Adipose tissue (tissue), 3 donors: ENCODE data around the gene PPDPF. TPM values are rescaled to one million over a fixed set of nuclear protein-coding genes. Genes with fewer than 3 reads are reported as not detected.

Experiments
- H3K27ac ChIP-seq: one replicate; pipeline ENCODE4 v1.5.1; 2013; ENCODE audit warnings: low read depth, low read length
- WGBS, 3 donors: extraction: QIAGEN DNeasy Blood & Tissue Kit; methylation state at CpG; one replicate each; pipeline ENCODE4 v1.1.7; 2013; 5-methylcytosine and 5-hydroxymethylcytosine counted together
- polyA plus RNA-seq, 3 donors: library from polyadenylated mRNA; stranded (reverse); fragments of 200-250 nt; gene quantifications; one replicate each; pipeline ENCODE4 v1.2.3, GENCODE V29; 2013
- donor health status: healthy with polysubstance abuse.
- donor health status: Bipolar disorder and iron deficiency.
- donor health status: healthy.

PPDPF gene
- polyA plus RNA-seq, 3 donors = 195 to 215 (median 203) TPM

DNA sequence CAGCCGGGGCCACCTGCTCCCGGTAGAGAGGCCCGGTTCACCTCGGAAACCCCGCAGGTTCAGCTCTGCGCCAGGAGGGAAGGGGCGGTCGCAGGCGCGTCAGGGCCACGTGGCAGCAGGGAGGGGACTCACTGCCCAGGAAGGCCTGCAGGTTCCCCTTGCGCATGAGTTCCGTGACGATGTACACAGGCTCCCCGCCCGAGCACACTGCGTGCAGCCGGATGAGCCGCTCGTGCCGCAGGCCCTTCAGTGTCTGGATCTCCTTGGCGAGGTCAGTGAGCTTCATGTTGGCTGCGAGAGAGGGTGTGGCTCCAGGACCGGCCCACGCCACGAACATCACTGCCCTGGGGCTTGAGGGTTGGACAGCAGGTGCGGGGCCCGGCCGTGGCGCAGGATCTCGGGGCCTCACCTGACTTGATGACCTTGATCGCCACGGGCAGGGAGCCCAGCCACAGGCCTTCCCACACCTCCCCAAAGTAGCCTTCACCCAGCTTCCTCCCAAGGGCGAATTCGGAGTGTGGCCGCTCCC lies 21.5 kb downstream of the PPDPF start:
- H3K27ac ChIP-seq = no peak overlapping the region
- 71 to 86% (median 83%) methylated on average over 31 to 36 of the region's 36 CpGs for WGBS, 3 donors

- 73 to 80% (median 79%) methylated on average over 10 of the region's 10 CpGs for WGBS, 3 donors
- no peak overlapping the region for H3K27ac ChIP-seq
Observed at GRCh38 chr20:63542696-63543095, 22.1 kb downstream of the PPDPF start.

DNA sequence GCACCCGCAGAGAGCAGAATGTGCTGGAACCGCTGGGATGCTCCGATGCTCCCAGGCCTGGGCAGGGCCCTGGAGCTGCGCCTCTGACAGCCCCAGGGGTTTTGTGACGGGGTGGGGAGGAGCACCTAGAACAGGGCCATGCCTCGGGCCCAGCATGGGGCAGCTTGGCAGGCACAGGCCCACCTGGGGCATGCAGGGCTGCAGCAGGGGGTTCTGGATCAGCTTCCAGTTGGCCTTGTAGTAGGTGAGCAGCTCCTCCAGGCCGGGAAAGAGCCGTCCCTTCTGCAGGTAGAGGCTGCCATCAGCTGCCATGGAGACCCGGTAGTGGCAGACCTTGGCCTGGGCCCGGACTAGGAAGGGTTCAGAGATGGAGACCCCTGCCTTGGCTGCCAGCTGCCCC lies 22.6 kb downstream of the PPDPF start:
- no peak overlapping the region for H3K27ac ChIP-seq
- WGBS, 3 donors = 88 to 95% (median 90%) methylated on average over 10 of the region's 10 CpGs

- H3K27ac ChIP-seq = no peak overlapping the region
- WGBS, 3 donors = 89 to 93% (median 90%) methylated on average over 6 of the region's 6 CpGs
Observed at GRCh38 chr20:63543733-63544132, 23.2 kb downstream of the PPDPF start.

DNA sequence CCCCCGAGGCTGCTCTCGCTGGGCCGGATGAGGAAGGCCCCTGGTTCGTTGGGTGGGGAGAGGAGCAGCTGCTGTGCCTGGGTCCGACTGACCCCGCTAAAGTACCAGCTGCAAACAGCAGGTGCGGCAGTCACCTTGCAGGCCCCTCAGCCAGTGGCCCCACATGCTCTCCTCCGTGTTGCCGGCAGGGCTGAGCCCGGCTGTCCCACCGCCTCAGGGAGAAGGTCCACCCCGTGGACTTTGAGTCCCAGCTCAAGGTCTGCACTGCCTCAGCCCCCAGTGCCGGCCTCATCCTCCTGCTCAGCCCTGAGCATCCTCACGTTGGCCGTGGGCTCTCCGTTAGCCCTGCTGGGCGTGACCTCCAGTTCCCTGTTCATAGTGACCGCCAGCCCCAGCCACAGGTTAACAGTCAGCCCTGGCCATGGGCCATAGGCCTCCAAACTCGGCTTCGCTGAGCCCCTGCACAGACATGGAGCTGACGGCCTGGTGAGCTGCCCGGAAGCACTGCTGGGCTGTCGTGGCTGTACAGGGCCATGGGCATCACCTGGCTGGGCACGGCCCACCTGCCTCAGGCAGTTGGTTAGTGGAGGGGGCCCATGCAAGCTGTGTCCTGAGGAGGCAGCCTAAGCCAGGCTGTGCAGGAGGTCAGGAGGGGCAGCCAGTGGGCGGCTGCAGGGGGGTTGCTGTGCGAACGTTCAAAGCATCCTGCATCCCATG lies 23.8 kb downstream of the PPDPF start:
- no peak overlapping the region for H3K27ac ChIP-seq
- 61 to 75% (median 70%) methylated on average over 26 to 27 of the region's 27 CpGs for WGBS, 3 donors

GRCh38 chr20:63544958-63545516 lies 24.5 kb downstream of the PPDPF start:
- 70 to 77% (median 73%) methylated on average over 19 of the region's 19 CpGs for WGBS, 3 donors

GRCh38 chr20:63545814-63546213 lies 25.2 kb downstream of the PPDPF start:
- H3K27ac ChIP-seq = no peak overlapping the region
- WGBS, 3 donors = 57 to 64% (median 60%) methylated on average over 6 of the region's 6 CpGs

More at GRCh38 chr20:63544958-63545516, 24.5 kb downstream of the PPDPF start:
- H3K27ac ChIP-seq = no peak overlapping the region

GRCh38 chr20:63546256-63546955 lies 25.8 kb downstream of the PPDPF start:
- no peak overlapping the region for H3K27ac ChIP-seq
- 73 to 78% (median 77%) methylated on average over 19 to 20 of the region's 20 CpGs for WGBS, 3 donors

DNA sequence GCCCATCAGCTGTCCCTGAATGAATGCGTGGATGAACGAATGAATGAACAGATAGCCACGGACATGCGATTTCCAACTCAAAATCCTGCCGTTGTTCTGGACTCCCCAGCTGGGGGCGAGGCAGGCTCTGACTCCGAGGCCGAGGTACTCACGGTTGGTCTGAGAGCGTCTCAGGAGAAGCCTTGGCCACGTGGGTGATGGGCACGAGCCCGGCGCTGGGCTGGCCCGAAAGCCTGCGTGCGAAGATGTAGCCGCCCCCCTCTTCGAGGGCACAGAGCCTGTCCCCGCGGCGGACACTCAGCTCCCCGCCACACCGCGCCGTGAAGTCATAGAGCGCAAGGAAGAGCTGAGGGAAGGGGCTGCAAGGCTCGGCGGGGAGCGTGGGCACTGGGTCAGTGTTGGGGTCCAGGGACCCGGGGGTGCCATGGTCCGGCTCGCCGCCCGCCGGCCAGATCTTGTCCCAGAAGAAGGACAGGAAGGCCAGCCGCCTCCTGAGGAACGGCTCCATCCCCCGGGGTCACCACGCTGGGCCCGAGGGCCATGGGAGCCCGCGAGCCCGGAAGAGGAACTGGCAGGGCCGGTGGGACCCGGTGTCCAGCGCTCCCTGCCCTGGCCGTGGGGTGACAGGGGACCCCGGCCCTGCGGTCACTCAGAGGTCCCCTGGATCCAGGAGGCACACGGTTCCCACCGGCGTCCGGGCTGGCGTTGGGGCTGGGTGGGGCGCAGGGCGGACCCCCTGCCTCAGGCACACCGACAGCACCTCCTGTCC lies 26.6 kb downstream of the PPDPF start:
- no peak overlapping the region for H3K27ac ChIP-seq
- WGBS, 3 donors = 44 to 60% (median 60%) methylated on average over 58 of the region's 58 CpGs

DNA sequence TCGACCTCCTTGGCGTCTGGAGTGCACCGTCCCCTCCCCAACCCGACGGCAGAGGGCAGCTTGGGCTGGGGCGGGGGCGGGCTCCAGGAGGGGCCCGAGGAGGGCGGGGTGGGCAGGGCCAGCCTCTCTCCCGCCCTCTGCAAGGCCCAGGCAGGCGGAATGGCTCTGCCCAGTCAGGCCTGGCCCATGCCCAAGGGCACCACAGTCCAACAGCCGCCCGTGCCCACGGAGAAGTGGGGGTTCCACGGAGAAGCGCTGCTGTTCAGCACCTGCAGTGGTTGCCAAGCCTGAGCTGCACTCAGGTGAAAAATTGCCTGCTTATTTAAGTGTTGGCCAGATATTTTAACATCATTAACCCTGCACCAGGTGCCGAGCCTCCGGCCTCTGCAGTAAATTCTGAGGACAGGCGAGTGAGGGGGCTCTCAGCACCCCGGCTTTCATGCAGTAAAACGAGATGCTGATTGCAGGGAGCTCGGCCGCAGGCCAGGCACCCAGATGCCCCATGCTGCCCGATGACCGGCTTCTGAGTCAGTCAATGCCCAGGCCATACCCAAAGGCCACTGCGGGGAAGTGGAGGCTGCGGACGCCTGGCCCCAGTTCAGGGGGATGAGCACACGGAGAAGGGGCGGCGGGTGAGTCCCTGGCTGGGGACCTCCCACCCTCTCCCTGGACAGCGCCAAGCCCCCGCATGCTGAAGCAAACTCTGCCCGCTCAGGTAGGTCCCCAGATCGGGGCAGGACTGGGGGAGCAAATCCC lies 27.3 kb downstream of the PPDPF start, which contains the start of gene SRMS:
Gene SRMS, minus strand, starts transcription at position 25 of the 756 bp plus-strand sequence. CDS start 286 bp downstream, outside the sequence.
- H3K27ac ChIP-seq = no peak within 1 kb of the TSS
- 48 to 56% (median 52%) methylated on average over 31 to 35 of the region's 35 CpGs for WGBS, 3 donors

DNA sequence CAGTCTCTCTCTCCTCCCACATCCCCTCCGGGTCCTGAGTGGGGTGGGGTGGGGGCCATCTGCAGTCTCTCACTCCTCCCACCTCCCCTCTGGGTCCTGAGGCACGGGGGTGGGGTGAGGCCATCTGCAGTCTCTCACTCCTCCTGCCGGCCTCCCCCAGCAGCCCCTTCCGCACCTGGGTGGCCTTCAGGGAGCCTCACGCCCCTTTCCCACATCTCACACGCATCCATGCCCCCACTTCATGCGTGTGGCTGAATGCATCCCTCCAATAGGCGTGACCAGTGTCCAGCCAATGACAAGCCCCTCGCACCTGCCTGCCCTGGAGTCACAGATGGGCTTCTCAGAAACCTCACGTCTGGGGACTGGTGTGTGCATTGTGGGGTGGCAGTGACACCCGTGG lies 28.0 kb downstream of the PPDPF start:
- no peak overlapping the region for H3K27ac ChIP-seq
- WGBS, 3 donors = 25 to 46% (median 39%) methylated on average over 11 of the region's 11 CpGs

DNA sequence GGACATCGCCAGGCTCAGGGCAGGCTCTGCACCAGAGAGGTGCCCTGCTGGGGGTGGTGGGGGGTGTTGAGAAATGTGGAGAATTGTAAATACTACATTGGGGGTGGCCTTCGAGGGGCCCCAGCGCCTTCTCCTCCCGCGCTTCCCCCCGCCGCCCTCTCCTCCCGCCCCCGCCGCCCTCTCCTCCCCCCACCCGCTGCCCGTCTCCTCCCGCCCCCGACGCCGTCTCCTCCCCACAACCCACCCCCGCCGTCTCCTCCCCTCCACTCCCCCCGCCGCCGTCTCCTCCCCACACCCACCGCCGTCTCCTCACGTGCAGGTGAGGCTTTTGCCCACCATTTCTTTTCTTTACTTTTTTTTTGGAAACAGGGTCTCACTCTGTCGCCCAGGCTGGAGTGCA lies 28.5 kb downstream of the PPDPF start:
- no peak overlapping the region for H3K27ac ChIP-seq
- 28 to 29% (median 28%) methylated on average over 8 to 18 of the region's 25 CpGs for WGBS, 3 donors

DNA sequence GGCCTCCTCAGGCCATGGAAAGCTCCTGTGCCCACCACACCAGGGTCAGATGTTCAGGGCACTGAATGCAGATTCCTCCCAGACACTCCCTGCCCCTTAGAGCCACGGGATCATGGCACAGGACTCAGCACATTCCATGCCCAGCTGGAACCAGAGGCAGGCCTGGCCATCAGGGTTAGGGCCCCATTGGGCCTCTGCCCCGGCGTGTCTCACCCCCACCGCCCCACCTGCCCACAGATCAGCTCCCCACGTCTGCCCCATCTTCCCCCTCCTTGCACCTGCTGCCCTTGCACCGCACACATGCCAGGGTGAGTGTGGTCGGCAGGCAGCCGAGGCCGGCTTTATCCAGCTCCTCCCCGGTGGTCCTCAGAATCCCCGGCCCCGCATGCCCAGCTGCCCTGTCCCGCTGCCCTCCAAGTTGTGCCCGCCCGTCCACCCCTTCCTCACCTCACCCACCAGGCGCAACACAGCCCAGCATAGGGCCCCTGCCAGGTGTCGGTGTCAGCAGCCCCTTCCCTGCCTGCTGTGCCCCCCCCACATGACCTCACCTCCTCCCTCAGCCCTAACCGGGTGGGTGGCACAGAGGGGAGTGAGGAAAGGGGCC lies 29.2 kb downstream of the PPDPF start:
- H3K27ac ChIP-seq = no peak overlapping the region
- WGBS, 3 donors = 75 to 86% (median 83%) methylated on average over 18 of the region's 18 CpGs

DNA sequence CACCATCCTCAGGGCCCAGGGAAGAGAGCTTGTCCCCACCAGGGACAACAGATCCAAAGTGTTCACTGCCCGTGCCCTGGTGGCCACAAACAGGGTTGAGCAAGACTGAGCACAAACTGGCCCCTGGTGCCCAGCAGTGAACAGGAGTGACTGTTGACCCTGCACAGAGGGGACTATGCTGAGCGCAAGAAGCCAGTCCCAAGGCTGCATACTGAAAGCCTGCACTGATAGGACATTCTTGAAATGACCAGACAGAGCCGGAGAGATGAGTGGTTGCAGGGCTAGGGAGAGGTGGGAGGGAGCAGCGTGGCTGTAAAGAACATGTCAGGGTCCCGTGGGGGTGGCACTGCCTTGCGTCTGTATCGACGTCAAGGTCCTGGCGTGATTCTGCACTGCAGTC lies 30.5 kb downstream of the PPDPF start:
- WGBS, 3 donors = 50 to 52% (median 51%) methylated on average over 9 of the region's 9 CpGs
- no peak overlapping the region for H3K27ac ChIP-seq

GRCh38 chr20:63552481-63553249 lies 32.1 kb downstream of the PPDPF start:
- no peak overlapping the region for H3K27ac ChIP-seq
- WGBS, 3 donors = 33 to 51% (median 34%) methylated on average over 15 of the region's 15 CpGs

DNA sequence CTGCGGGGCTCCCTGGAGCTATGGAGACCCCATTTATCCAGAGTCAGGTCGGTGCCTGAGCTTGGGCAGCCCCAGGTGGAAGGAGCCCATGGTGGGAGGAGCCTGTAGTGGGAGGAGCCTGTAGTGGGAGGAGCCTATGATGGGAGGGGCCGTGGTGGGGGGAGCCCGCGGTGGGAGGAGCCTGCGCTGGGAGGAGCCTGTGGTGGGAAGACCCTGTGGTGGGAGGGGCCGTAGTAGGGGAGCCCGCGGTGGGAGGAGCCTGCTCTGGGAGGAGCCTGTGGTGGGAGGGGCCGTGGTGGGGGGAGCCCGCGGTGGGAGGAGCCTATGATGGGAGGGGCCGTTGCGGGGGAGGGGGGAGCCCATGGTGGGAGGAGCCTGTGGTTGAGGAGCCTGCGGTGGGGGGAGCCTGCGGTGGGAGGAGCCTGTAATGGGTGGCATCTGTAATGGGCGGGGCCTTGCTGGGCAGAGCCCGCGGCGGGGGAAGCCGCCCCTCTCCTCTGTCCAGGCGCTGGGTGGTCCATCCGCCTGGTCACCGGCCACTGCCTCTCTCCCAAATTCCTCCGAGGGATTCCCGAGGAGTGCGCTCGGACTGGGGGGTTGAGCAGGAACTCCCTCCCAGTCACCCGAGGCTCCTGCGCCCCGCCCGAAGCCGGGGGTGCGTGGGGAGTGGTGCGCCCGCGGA lies 32.8 kb downstream of the PPDPF start:
- no peak overlapping the region for H3K27ac ChIP-seq
- 2 to 3% (median 3%) methylated on average over 25 to 36 of the region's 37 CpGs for WGBS, 3 donors
